ENCODE results near the gene ASAP3. TPM values are rescaled to one million over a fixed set of nuclear protein-coding genes. Genes with fewer than 3 reads are reported as not detected.

Gene ASAP3
- total and polyA plus RNA-seq, 9 of the 15 experiments (the other 6 are each of a cell fraction or from before 2014, with no cell fraction given) = 1.7 to 31.2 (median 17.4) TPM

DNA sequence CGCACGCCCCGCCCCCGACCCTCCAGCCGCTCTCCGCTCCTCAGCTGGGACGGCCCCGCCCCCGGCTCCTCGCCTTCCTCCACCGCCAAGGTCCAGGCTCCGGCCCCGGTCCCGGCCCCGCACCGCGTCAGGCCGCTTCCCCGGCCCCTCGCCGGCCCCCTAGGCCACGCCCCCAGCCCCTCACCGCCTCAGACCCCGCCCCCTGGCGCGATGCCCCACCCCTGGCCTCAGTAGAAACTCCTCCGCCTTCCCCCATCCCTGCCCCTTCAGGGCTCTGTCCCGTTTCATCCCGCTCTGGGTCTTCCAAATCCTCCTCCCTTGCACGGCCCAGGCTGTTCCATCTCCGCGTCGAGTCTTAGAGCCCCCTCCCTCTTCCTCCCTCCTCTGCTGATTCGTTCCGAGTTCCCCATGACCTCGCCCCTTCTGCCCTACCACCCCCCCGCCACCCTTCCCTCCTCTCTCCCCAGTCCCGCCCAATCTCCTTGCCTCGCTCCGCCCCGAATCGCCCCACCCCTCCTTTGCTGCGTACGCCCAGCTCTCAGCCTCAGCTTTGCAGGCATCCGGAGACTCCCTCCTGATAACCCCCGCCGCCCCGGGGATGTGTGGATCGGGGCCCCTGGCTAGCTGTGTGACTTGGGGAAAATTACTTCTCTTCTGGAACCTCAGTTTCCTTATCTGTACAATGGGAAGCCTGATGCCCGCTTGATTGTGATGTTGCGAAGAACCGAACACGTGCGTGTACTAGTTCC, 448 bp upstream of the ASAP3 start (continued):
- TF ChIP-seq, protein P1, sequence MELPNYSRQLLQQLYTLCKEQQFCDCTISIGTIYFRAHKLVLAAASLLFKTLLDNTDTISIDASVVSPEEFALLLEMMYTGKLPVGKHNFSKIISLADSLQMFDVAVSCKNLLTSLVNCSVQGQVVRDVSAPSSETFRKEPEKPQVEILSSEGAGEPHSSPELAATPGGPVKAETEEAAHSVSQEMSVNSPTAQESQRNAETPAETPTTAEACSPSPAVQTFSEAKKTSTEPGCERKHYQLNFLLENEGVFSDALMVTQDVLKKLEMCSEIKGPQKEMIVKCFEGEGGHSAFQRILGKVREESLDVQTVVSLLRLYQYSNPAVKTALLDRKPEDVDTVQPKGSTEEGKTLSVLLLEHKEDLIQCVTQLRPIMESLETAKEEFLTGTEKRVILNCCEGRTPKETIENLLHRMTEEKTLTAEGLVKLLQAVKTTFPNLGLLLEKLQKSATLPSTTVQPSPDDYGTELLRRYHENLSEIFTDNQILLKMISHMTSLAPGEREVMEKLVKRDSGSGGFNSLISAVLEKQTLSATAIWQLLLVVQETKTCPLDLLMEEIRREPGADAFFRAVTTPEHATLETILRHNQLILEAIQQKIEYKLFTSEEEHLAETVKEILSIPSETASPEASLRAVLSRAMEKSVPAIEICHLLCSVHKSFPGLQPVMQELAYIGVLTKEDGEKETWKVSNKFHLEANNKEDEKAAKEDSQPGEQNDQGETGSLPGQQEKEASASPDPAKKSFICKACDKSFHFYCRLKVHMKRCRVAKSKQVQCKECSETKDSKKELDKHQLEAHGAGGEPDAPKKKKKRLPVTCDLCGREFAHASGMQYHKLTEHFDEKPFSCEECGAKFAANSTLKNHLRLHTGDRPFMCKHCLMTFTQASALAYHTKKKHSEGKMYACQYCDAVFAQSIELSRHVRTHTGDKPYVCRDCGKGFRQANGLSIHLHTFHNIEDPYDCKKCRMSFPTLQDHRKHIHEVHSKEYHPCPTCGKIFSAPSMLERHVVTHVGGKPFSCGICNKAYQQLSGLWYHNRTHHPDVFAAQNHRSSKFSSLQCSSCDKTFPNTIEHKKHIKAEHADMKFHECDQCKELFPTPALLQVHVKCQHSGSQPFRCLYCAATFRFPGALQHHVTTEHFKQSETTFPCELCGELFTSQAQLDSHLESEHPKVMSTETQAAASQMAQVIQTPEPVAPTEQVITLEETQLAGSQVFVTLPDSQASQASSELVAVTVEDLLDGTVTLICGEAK (IDR thresholded peaks at IDR 0.05) = 0 out of 2 replicates have a peak, but pooled peaks have one; percentile 61
- TF ChIP-seq, protein P1 (CRISPR knock-in tag; IDR thresholded peaks at IDR 0.05) = no peak
- TF ChIP-seq, protein P2, sequence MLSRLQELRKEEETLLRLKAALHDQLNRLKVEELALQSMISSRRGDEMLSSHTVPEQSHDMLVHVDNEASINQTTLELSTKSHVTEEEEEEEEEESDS (CRISPR knock-in tag; IDR thresholded peaks at IDR 0.05) = no peak
- no peak for TF ChIP-seq CHCHD3 (CRISPR knock-in tag; IDR thresholded peaks at IDR 0.05)
- peak; percentile 87 for TF ChIP-seq L3MBTL2 (IDR thresholded peaks at IDR 0.05)
- peak; percentile 29; the same call in 1 of the 2 replicates for TF ChIP-seq JUND (IDR thresholded peaks at IDR 0.05; ENCODE audit: borderline replicate concordance, low read depth, low read length)
- TF ChIP-seq JUND (tag; IDR thresholded peaks at IDR 0.05; ENCODE audit: borderline replicate concordance, low read depth, low read length) = peak; percentile 45; the same call in 1 of the 3 replicates
- peak; percentile 39 for TF ChIP-seq CREM (IDR thresholded peaks at IDR 0.05; ENCODE audit: low read depth)
- 0 out of 4 replicates have a peak, but pooled peaks have one; percentile 39 to 67 for TF ChIP-seq ARNT (IDR thresholded peaks at IDR 0.05)
- peak; percentile 98 for TF ChIP-seq ADNP (tag; IDR thresholded peaks at IDR 0.05)
- TF ChIP-seq, protein P3, sequence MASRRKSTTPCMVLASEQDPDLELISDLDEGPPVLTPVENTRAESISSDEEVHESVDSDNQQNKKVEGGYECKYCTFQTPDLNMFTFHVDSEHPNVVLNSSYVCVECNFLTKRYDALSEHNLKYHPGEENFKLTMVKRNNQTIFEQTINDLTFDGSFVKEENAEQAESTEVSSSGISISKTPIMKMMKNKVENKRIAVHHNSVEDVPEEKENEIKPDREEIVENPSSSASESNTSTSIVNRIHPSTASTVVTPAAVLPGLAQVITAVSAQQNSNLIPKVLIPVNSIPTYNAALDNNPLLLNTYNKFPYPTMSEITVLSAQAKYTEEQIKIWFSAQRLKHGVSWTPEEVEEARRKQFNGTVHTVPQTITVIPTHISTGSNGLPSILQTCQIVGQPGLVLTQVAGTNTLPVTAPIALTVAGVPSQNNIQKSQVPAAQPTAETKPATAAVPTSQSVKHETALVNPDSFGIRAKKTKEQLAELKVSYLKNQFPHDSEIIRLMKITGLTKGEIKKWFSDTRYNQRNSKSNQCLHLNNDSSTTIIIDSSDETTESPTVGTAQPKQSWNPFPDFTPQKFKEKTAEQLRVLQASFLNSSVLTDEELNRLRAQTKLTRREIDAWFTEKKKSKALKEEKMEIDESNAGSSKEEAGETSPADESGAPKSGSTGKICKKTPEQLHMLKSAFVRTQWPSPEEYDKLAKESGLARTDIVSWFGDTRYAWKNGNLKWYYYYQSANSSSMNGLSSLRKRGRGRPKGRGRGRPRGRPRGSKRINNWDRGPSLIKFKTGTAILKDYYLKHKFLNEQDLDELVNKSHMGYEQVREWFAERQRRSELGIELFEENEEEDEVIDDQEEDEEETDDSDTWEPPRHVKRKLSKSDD (conservative IDR thresholded peaks at IDR 0.05; ENCODE audit: low read length) = no peak
- TF ChIP-seq CHD4 (IDR thresholded peaks at IDR 0.05; ENCODE audit: insufficient read depth, insufficient replicate concordance, low read depth, low read length, poor library complexity, severe bottlenecking) = peak; percentile 99
- no peak for TF ChIP-seq ZFX (CRISPR knock-in tag; IDR thresholded peaks at IDR 0.05)
- TF ChIP-seq PTTG1 (tag; IDR thresholded peaks at IDR 0.05; ENCODE audit: low read depth) = no peak
- peak; percentile 37; the same call in 1 of the 2 replicates for TF ChIP-seq MYC (IDR thresholded peaks at IDR 0.05; ENCODE audit: low read depth, low read length)
- TF ChIP-seq MYC (CRISPR knock-in tag; IDR thresholded peaks at IDR 0.05; ENCODE audit: borderline replicate concordance, low read depth) = no peak
